ENCODE measurements around the gene MLIP.

DNA sequence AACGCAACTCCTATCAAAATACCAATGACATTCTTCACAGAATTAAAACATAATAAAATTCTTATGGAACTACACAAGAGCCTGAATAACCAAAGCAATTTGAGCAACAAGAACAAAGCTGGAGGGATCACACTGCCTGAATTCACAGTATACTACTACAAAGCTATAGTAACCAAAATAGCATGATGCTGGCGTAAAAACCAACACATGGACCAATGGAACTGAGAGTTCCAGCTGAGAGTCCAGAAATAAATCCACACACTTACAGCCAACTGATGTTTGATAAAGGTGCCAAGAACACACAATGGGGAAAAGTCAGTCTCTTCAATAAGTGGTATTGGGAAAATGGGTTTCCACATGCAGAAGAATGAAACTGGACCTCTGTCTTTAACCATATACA is 6.9 kb downstream of the MLIP start:
- no peak for TF ChIP-seq POLR2A (IDR thresholded peaks at IDR 0.05)
- TF ChIP-seq, protein P1, sequence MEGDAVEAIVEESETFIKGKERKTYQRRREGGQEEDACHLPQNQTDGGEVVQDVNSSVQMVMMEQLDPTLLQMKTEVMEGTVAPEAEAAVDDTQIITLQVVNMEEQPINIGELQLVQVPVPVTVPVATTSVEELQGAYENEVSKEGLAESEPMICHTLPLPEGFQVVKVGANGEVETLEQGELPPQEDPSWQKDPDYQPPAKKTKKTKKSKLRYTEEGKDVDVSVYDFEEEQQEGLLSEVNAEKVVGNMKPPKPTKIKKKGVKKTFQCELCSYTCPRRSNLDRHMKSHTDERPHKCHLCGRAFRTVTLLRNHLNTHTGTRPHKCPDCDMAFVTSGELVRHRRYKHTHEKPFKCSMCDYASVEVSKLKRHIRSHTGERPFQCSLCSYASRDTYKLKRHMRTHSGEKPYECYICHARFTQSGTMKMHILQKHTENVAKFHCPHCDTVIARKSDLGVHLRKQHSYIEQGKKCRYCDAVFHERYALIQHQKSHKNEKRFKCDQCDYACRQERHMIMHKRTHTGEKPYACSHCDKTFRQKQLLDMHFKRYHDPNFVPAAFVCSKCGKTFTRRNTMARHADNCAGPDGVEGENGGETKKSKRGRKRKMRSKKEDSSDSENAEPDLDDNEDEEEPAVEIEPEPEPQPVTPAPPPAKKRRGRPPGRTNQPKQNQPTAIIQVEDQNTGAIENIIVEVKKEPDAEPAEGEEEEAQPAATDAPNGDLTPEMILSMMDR (IDR thresholded peaks at IDR 0.05), result no peak

Measured in lower leg skin (tissue), 3 donors.